Small intestine (tissue), 7 donors: ENCODE data around the gene DESI2. TPM values are rescaled to one million over a fixed set of nuclear protein-coding genes. Genes with fewer than 3 reads are reported as not detected.
"Not testable (repeated sequence)": the region's sequence is repeated elsewhere in the genome, so short reads cannot be mapped to it uniquely, and the experiment has no call there.

ENCODE experiments used
- DNase-seq, 2 donors: peaks; one replicate each; pipeline versions ENCODE4 v3.0.0 to v3.0.0-alpha.2; 2013
- FAIRE-seq: peaks from 2 replicates; lab custom pipeline; 2012; peaks lifted over from hg19 to GRCh38; lab: Jason Lieb, UNC
- H3K27ac ChIP-seq, 3 donors: one replicate each; pipeline ENCODE4 v1.5.1; 2013; ENCODE audit warnings: low read length in 2 of 3, mild to moderate bottlenecking in 2 of 3, control low read depth in 1 of 3, inconsistent platforms in 1 of 3, low read depth in 1 of 3, moderate library complexity in 1 of 3
- H3K27me3 ChIP-seq, 3 donors: one replicate each; pipeline ENCODE4 v1.6.1; 2013; ENCODE audit warnings: low read length in 3 of 3, inconsistent platforms in 1 of 3; ENCODE audit not compliant: control insufficient read depth in 3 of 3, insufficient read depth in 3 of 3
- H3K36me3 ChIP-seq, 3 donors: one replicate each; pipeline ENCODE4 v1.6.1; 2013; ENCODE audit warnings: low read length in 3 of 3, inconsistent platforms in 1 of 3, low read depth in 1 of 3, mild to moderate bottlenecking in 1 of 3, moderate library complexity in 1 of 3; ENCODE audit not compliant: control insufficient read depth in 3 of 3, insufficient read depth in 2 of 3
- H3K4me1 ChIP-seq, 3 donors: one replicate each; pipeline ENCODE4 v1.6.1; 2013; ENCODE audit warnings: low read length in 2 of 3, inconsistent platforms in 1 of 3, low read depth in 1 of 3, mild to moderate bottlenecking in 1 of 3, moderate library complexity in 1 of 3; ENCODE audit not compliant: control insufficient read depth in 3 of 3, insufficient read depth in 2 of 3
- H3K4me3 ChIP-seq, 3 donors: one replicate each; pipeline ENCODE4 v1.5.1; 2013; ENCODE audit warnings: low read length in 3 of 3, control low read depth in 1 of 3, inconsistent platforms in 1 of 3, low read depth in 1 of 3, mild to moderate bottlenecking in 1 of 3, moderate library complexity in 1 of 3
- H3K9me3 ChIP-seq, 2 donors: one replicate each; pipeline ENCODE4 v1.6.1; 2013; ENCODE audit warnings: low read depth in 1 of 2, low read length in 1 of 2; ENCODE audit not compliant: control insufficient read depth in 2 of 2, insufficient read depth in 1 of 2
- WGBS, 3 donors: extraction: QIAGEN DNeasy Blood & Tissue Kit; methylation state at CpG; one replicate each; pipeline ENCODE4 v1.1.7; 2013; 5-methylcytosine and 5-hydroxymethylcytosine counted together
- polyA plus RNA-seq, 4 donors: library from polyadenylated mRNA; stranded (reverse) in 3 of 4; unstranded in 1 of 4; fragments of 200-250 nt in 3 of 4; fragments of 120-200 nt in 1 of 4; gene quantifications; one replicate each; pipeline versions ENCODE4 v1.2.1 to v1.2.3, GENCODE V29; 2013
- donor health status: healthy with polysubstance abuse.
- donor health status: control.
- donor health status: control.
- donor health status: Bipolar disorder and iron deficiency.
- donor health status: healthy.

The DESI2 gene
- polyA plus RNA-seq, 4 donors, result 14.1 to 21.4 (median 17.7) TPM

- Histone ChIP-seq H3K9me3 (no peaks in the 10 kb centered on the region), H3K36me3 (no peaks in the 10 kb centered on the region), H3K4me1 (no peaks in the 10 kb centered on the region), H3K27me3 (peaks cover 0 to 16% (median 0%) of the 10 kb centered on the region in 3 donors), H3K4me3 (no peak overlapping the region), H3K27ac (no peak overlapping the region)
- FAIRE-seq (no peak), DNase-seq (no peak)
- whole genome bisulfite sequencing, 3 donors, result 90 to 95% (median 91%) methylated on average over 11 of the region's 11 CpGs
Measured at GRCh38 chr1:244727871-244728474, 75.0 kb downstream of the DESI2 start.

GRCh38 chr1:244730153-244730933 lies 77.4 kb downstream of the DESI2 start:
- Histone ChIP-seq H3K36me3 (no peaks in the 10 kb centered on the region), H3K4me3 (peak overlapping the region; percentile 49 to 62 (median 57)), H3K27ac (no peak overlapping the region), H3K9me3 (peaks cover 0 to 4% of the 10 kb centered on the region in 2 donors), H3K4me1 (no peaks in the 10 kb centered on the region), H3K27me3 (peaks cover 0 to 16% (median 0%) of the 10 kb centered on the region in 3 donors)
- no peak for FAIRE-seq
- DNase-seq, result peak; percentile 25 to 71
- 0 to 1% (median 1%) methylated on average over 46 to 94 of the region's 94 CpGs for WGBS, 3 donors

GRCh38 chr1:244730934-244731434 lies 78.1 kb downstream of the DESI2 start:
- H3K4me3 ChIP-seq, result peak overlapping the region in 2 of 3 donors; percentile 29 to 62
- H3K27ac ChIP-seq, result no peak overlapping the region
- no peaks in the 10 kb centered on the region for H3K4me1 ChIP-seq
- no peaks in the 10 kb centered on the region for H3K36me3 ChIP-seq
- FAIRE-seq, result no peak
- no peak for DNase-seq
- H3K27me3 ChIP-seq, result peaks cover 0 to 16% (median 0%) of the 10 kb centered on the region in 3 donors
- peaks cover 0 to 11% of the 10 kb centered on the region in 2 donors for H3K9me3 ChIP-seq
- 50 to 77% (median 66%) methylated on average over 17 to 28 of the region's 28 CpGs for WGBS, 3 donors

GRCh38 chr1:244731651-244732050 lies 78.7 kb downstream of the DESI2 start:
- WGBS, 3 donors, result 93 to 97% (median 95%) methylated on average over 6 of the region's 6 CpGs
- no peak overlapping the region for H3K27ac ChIP-seq
- no peak for DNase-seq

GRCh38 chr1:244732851-244733450 lies 80.0 kb downstream of the DESI2 start:
- peaks cover 0 to 16% (median 0%) of the 10 kb centered on the region in 3 donors for H3K27me3 ChIP-seq
- H3K9me3 ChIP-seq, result peaks cover 0 to 12% of the 10 kb centered on the region in 2 donors
- FAIRE-seq, result no peak
- no peaks in the 10 kb centered on the region for H3K4me1 ChIP-seq
- no peak for DNase-seq
- no peaks in the 10 kb centered on the region for H3K36me3 ChIP-seq
- H3K27ac ChIP-seq, result no peak overlapping the region
- no peak overlapping the region for H3K4me3 ChIP-seq
- 94 to 95% (median 95%) methylated on average over 15 of the region's 15 CpGs for WGBS, 3 donors

More at GRCh38 chr1:244731651-244732050, 78.7 kb downstream of the DESI2 start:
- H3K36me3 ChIP-seq, result no peaks in the 10 kb centered on the region
- H3K4me1 ChIP-seq, result no peaks in the 10 kb centered on the region
- no peak for FAIRE-seq
- H3K27me3 ChIP-seq, result peaks cover 0 to 16% (median 0%) of the 10 kb centered on the region in 3 donors
- H3K4me3 ChIP-seq, result no peak overlapping the region
- peaks cover 0 to 12% of the 10 kb centered on the region in 2 donors for H3K9me3 ChIP-seq

- Histone ChIP-seq H3K4me3 (no peak overlapping the region), H3K36me3 (no peaks in the 10 kb centered on the region), H3K27me3 (peaks cover 0 to 8% (median 0%) of the 10 kb centered on the region in 3 donors), H3K4me1 (no peaks in the 10 kb centered on the region), H3K9me3 (peaks cover 0 to 12% of the 10 kb centered on the region in 2 donors), H3K27ac (no peak overlapping the region)
- WGBS, 3 donors, result 93 to 94% (median 93%) methylated on average over 6 of the region's 6 CpGs
- DNase-seq (no peak), FAIRE-seq (no peak)
Measured at GRCh38 chr1:244735404-244735803, 82.5 kb downstream of the DESI2 start.

- peaks cover 0 to 6% (median 0%) of the 10 kb centered on the region in 3 donors for H3K27me3 ChIP-seq
- no peak overlapping the region for H3K4me3 ChIP-seq
- H3K36me3 ChIP-seq, result no peaks in the 10 kb centered on the region
- no peak overlapping the region for H3K27ac ChIP-seq
- peaks cover 0 to 12% of the 10 kb centered on the region in 2 donors for H3K9me3 ChIP-seq
- 89 to 93% (median 92%) methylated on average over 10 of the region's 10 CpGs for WGBS, 3 donors
- FAIRE-seq (no peak), DNase-seq (no peak)
- no peaks in the 10 kb centered on the region for H3K4me1 ChIP-seq
Measured at GRCh38 chr1:244735876-244736561, 83.1 kb downstream of the DESI2 start.

- H3K36me3 ChIP-seq, DNase-seq, H3K27me3 ChIP-seq, H3K27ac ChIP-seq, H3K4me1 ChIP-seq, H3K4me3 ChIP-seq, FAIRE-seq: not testable (repeated sequence)
- peaks cover 0 to 12% of the 10 kb centered on the region in 2 donors for H3K9me3 ChIP-seq
- 65 to 88% (median 82%) methylated on average over 2 of the region's 2 CpGs for WGBS, 3 donors
Measured at GRCh38 chr1:244739140-244739539, 86.2 kb downstream of the DESI2 start.
